WTC11 (cell line): Measurements from ENCODE around the gene TMEM87A. TPM values are rescaled to one million over a fixed set of nuclear protein-coding genes. Genes with fewer than 3 reads are reported as not detected.

Experiments
- ATAC-seq: fragments of 200-7000 bp; cut with Tn5 transposase; 2 replicates; pipeline ENCODE4 v1.10.0; 2021; ENCODE audit warnings: mild to moderate bottlenecking, moderate library complexity
- CTCF ChIA-PET: fragments of 300-600 bp; sonication (Branson Sonifier 250); formaldehyde crosslinking; loops from one replicate; lab custom pipeline; 2021; ENCODE audit warnings: antibody characterized with exemption; lab: Charles Lee
- POLR2A ChIA-PET: fragments of 350-600 bp; sonication (Branson Sonifier 250); formaldehyde crosslinking; loops from one replicate; lab custom pipeline; 2021; ENCODE audit warnings: antibody characterized with exemption; lab: Charles Lee
- DNase-seq: peaks from one replicate; pipeline ENCODE4 v3.0.0; 2021; ENCODE audit warnings: low spot score
- H3K27ac Mint-ChIP-seq: 2 replicates; pipeline ENCODE4 v1.8.0; 2021; ENCODE audit warnings: mixed read lengths
- H3K27me3 Mint-ChIP-seq: 2 replicates; pipeline ENCODE4 v1.8.0; 2021; ENCODE audit warnings: low read depth, mild to moderate bottlenecking, moderate library complexity, mixed read lengths
- H3K36me3 Mint-ChIP-seq: 2 replicates; pipeline ENCODE4 v1.8.0; 2021; ENCODE audit warnings: mixed read lengths
- H3K4me1 Mint-ChIP-seq: 2 replicates; pipeline ENCODE4 v1.8.0; 2022; ENCODE audit warnings: mixed read lengths
- H3K4me3 Mint-ChIP-seq: 2 replicates; pipeline ENCODE4 v1.8.0; 2021; ENCODE audit warnings: mild to moderate bottlenecking, moderate library complexity, mixed read lengths
- H3K9me3 Mint-ChIP-seq: 2 replicates; pipeline ENCODE4 v1.8.0; 2021; ENCODE audit warnings: mixed read lengths
- CREM ChIP-seq: sonication (generic); formaldehyde crosslinking; IDR thresholded peaks from 2 replicates; pipeline ENCODE4 v1.8.1; 2022; ENCODE audit warnings: mild to moderate bottlenecking, missing genetic modification reagents, moderate library complexity
- ESRRA ChIP-seq: sonication (generic); formaldehyde crosslinking; IDR thresholded peaks from 2 replicates; pipeline ENCODE4 v1.8.1; 2022; ENCODE audit warnings: mild to moderate bottlenecking, missing genetic modification reagents, borderline replicate concordance
- FOXK1 ChIP-seq: sonication (generic); formaldehyde crosslinking; IDR thresholded peaks from 2 replicates; pipeline ENCODE4 v1.8.0; 2022; ENCODE audit warnings: mild to moderate bottlenecking, moderate library complexity, missing genetic modification reagents
- GTF2I ChIP-seq: fragments of 250-450 bp; sonication (Bioruptor Pico); conservative IDR thresholded peaks from 2 replicates; pipeline ENCODE4 v1.4.0; 2021; ENCODE audit warnings: mild to moderate bottlenecking
- JAZF1 ChIP-seq: fragments of 250-450 bp; sonication (Bioruptor Pico); IDR thresholded peaks from 2 replicates; pipeline ENCODE4 v1.9.0; 2021; ENCODE audit warnings: moderate library complexity, mild to moderate bottlenecking, inconsistent platforms
- JUN ChIP-seq: sonication (generic); formaldehyde crosslinking; IDR thresholded peaks from 2 replicates; pipeline ENCODE4 v1.8.0; 2023; ENCODE audit warnings: mild to moderate bottlenecking, missing genetic modification reagents
- MXD4 ChIP-seq: fragments of 250-450 bp; sonication (Bioruptor Pico); IDR thresholded peaks from 2 replicates; pipeline ENCODE4 v1.8.0; 2021; ENCODE audit warnings: mild to moderate bottlenecking, moderate library complexity, borderline replicate concordance
- NR1H2 ChIP-seq: sonication (generic); formaldehyde crosslinking; IDR thresholded peaks from 2 replicates; pipeline ENCODE4 v1.9.0; 2021; ENCODE audit warnings: mild to moderate bottlenecking, moderate library complexity, missing genetic modification reagents
- OVOL2 ChIP-seq: fragments of 250-450 bp; sonication (Bioruptor Pico); IDR thresholded peaks from 2 replicates; pipeline ENCODE4 v1.9.0; 2021; ENCODE audit warnings: mild to moderate bottlenecking, borderline replicate concordance
- SMAD4 ChIP-seq: sonication (generic); formaldehyde crosslinking; IDR thresholded peaks from 2 replicates; pipeline ENCODE4 v1.8.0; 2022; ENCODE audit warnings: mild to moderate bottlenecking, missing genetic modification reagents
- TEAD1 ChIP-seq: sonication (generic); formaldehyde crosslinking; IDR thresholded peaks from 2 replicates; pipeline ENCODE4 v1.8.0; 2022; ENCODE audit warnings: mild to moderate bottlenecking, missing genetic modification reagents
- TEAD4 ChIP-seq: sonication (generic); formaldehyde crosslinking; IDR thresholded peaks from 2 replicates; pipeline ENCODE4 v1.8.0; 2022; ENCODE audit warnings: mild to moderate bottlenecking, missing genetic modification reagents
- TP53 ChIP-seq: sonication (generic); formaldehyde crosslinking; IDR thresholded peaks from 2 replicates; pipeline ENCODE4 v1.8.1; 2023; ENCODE audit warnings: mild to moderate bottlenecking, missing genetic modification reagents
- ZNF263 ChIP-seq: sonication (generic); formaldehyde crosslinking; IDR thresholded peaks from 2 replicates; pipeline ENCODE4 v1.8.1; 2022; ENCODE audit warnings: low read depth, mild to moderate bottlenecking, moderate library complexity, missing genetic modification reagents
- ZNF317 ChIP-seq: sonication (generic); formaldehyde crosslinking; IDR thresholded peaks from 2 replicates; pipeline ENCODE4 v1.8.1; 2023; ENCODE audit warnings: low read depth, mild to moderate bottlenecking, moderate library complexity, missing genetic modification reagents, borderline replicate concordance
- ZNF416 ChIP-seq: fragments of 250-450 bp; sonication (Bioruptor Pico); IDR thresholded peaks from 2 replicates; pipeline ENCODE4 v1.9.0; 2021; ENCODE audit warnings: mild to moderate bottlenecking, inconsistent platforms
- ZNF423 ChIP-seq: fragments of 250-450 bp; sonication (Bioruptor Pico); IDR thresholded peaks from 2 replicates; pipeline ENCODE4 v2.1.2; 2022; ENCODE audit warnings: mild to moderate bottlenecking, moderate library complexity
- total RNA-seq: library from RNA; stranded (reverse); gene quantifications from 3 replicates; pipeline ENCODE4 v1.2.3, GENCODE V29; 2021
- TF ChIP-seq, protein P1 (sequence below): sonication (generic); formaldehyde crosslinking; conservative IDR thresholded peaks from 2 replicates; pipeline ENCODE4 v1.8.1; 2022; ENCODE audit warnings: mild to moderate bottlenecking, missing genetic modification reagents
- TF ChIP-seq, protein P2 (sequence below): sonication (generic); formaldehyde crosslinking; IDR thresholded peaks from 2 replicates; pipeline ENCODE4 v1.8.1; 2023; ENCODE audit warnings: mild to moderate bottlenecking, missing genetic modification reagents, borderline replicate concordance
- TF ChIP-seq, protein P3 (sequence below): fragments of 250-450 bp; sonication (Bioruptor Pico); IDR thresholded peaks from 2 replicates; pipeline ENCODE4 v1.9.0; 2021; ENCODE audit warnings: moderate library complexity, mild to moderate bottlenecking, inconsistent platforms, borderline replicate concordance
- TF ChIP-seq, protein P4 (sequence below): sonication (generic); formaldehyde crosslinking; IDR thresholded peaks from 2 replicates; pipeline ENCODE4 v1.8.1; 2022; ENCODE audit warnings: mild to moderate bottlenecking, moderate library complexity, missing genetic modification reagents
- TF ChIP-seq, protein P5 (sequence below): sonication (generic); formaldehyde crosslinking; IDR thresholded peaks from 2 replicates; pipeline ENCODE4 v1.8.1; 2022; ENCODE audit warnings: low read depth, mild to moderate bottlenecking, moderate library complexity, missing genetic modification reagents, borderline replicate concordance
- TF ChIP-seq, protein P6 (sequence below): sonication (generic); formaldehyde crosslinking; IDR thresholded peaks from 2 replicates; pipeline ENCODE4 v1.8.0; 2022; ENCODE audit warnings: mild to moderate bottlenecking, missing genetic modification reagents
- TF ChIP-seq, protein P7 (sequence below): sonication (generic); formaldehyde crosslinking; IDR thresholded peaks from 2 replicates; pipeline ENCODE4 v1.8.1; 2023; ENCODE audit warnings: mild to moderate bottlenecking, missing genetic modification reagents, moderate library complexity
- TF ChIP-seq, protein P8 (sequence below): fragments of 250-450 bp; sonication (Bioruptor Pico); IDR thresholded peaks from 2 replicates; pipeline ENCODE4 v1.9.0; 2021; ENCODE audit warnings: mild to moderate bottlenecking

The TMEM87A gene
- total RNA-seq, 1 experiment from 2014 or later = 32.4 TPM

DNA sequence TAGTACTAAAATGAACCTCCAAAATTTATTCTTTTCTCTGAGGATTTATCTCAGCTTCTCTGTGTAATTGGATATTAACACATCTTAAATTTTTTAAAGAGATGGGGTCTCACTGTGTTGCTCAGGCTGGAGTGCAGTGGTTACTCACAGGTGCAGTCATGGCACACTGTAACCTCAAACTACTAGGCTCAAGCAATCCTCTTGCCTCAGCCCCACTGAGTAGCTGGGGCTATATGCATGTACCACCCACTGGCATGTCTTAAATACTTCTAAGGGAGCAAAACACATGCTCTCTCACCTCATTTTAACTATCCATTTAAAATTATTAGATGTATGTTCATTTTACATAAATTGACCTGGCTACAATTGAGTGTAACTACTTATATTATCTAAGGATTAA is 11.3 kb upstream of the TMEM87A start:
- H3K4me1 Mint-ChIP-seq = no peaks in the 10 kb centered on the region
- H3K9me3 Mint-ChIP-seq = no peaks in the 10 kb centered on the region
- DNase-seq (no peak), ATAC-seq (no peak)
- POLR2A ChIA-PET = no interaction called here
- H3K27me3 Mint-ChIP-seq = no peaks in the 10 kb centered on the region
- no peak overlapping the region for H3K27ac Mint-ChIP-seq
- no peaks in the 10 kb centered on the region for H3K36me3 Mint-ChIP-seq
- H3K4me3 Mint-ChIP-seq = no peak overlapping the region
- CTCF ChIA-PET = no interaction called here
- no peak for TF ChIP-seq GTF2I (CRISPR knock-in tag)
- no peak for TF ChIP-seq ZNF317 (CRISPR knock-in tag)
- no peak for TF ChIP-seq MXD4 (CRISPR knock-in tag)
- TF ChIP-seq, protein P1, sequence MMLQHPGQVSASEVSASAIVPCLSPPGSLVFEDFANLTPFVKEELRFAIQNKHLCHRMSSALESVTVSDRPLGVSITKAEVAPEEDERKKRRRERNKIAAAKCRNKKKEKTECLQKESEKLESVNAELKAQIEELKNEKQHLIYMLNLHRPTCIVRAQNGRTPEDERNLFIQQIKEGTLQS = no peak
- TF ChIP-seq TP53 (CRISPR knock-in tag) = no peak
- no peak for TF ChIP-seq NR1H2 (CRISPR knock-in tag)
- TF ChIP-seq, protein P2, sequence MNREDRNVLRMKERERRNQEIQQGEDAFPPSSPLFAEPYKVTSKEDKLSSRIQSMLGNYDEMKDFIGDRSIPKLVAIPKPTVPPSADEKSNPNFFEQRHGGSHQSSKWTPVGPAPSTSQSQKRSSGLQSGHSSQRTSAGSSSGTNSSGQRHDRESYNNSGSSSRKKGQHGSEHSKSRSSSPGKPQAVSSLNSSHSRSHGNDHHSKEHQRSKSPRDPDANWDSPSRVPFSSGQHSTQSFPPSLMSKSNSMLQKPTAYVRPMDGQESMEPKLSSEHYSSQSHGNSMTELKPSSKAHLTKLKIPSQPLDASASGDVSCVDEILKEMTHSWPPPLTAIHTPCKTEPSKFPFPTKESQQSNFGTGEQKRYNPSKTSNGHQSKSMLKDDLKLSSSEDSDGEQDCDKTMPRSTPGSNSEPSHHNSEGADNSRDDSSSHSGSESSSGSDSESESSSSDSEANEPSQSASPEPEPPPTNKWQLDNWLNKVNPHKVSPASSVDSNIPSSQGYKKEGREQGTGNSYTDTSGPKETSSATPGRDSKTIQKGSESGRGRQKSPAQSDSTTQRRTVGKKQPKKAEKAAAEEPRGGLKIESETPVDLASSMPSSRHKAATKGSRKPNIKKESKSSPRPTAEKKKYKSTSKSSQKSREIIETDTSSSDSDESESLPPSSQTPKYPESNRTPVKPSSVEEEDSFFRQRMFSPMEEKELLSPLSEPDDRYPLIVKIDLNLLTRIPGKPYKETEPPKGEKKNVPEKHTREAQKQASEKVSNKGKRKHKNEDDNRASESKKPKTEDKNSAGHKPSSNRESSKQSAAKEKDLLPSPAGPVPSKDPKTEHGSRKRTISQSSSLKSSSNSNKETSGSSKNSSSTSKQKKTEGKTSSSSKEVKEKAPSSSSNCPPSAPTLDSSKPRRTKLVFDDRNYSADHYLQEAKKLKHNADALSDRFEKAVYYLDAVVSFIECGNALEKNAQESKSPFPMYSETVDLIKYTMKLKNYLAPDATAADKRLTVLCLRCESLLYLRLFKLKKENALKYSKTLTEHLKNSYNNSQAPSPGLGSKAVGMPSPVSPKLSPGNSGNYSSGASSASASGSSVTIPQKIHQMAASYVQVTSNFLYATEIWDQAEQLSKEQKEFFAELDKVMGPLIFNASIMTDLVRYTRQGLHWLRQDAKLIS (CRISPR knock-in tag) = no peak
- TF ChIP-seq TEAD4 = no peak
- TF ChIP-seq, protein P3, sequence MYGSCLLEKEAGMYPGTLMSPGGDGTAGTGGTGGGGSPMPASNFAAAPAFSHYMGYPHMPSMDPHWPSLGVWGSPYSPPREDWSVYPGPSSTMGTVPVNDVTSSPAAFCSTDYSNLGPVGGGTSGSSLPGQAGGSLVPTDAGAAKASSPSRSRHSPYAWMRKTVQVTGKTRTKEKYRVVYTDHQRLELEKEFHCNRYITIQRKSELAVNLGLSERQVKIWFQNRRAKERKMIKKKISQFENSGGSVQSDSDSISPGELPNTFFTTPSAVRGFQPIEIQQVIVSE (CRISPR knock-in tag) = no peak
- TF ChIP-seq JUN (CRISPR knock-in tag) = no peak
- no peak for TF ChIP-seq OVOL2 (CRISPR knock-in tag)
- TF ChIP-seq, protein P4, sequence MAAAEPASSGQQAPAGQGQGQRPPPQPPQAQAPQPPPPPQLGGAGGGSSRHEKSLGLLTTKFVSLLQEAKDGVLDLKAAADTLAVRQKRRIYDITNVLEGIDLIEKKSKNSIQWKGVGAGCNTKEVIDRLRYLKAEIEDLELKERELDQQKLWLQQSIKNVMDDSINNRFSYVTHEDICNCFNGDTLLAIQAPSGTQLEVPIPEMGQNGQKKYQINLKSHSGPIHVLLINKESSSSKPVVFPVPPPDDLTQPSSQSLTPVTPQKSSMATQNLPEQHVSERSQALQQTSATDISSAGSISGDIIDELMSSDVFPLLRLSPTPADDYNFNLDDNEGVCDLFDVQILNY (CRISPR knock-in tag) = no peak
- no peak for TF ChIP-seq ESRRA
- TF ChIP-seq, protein P5, sequence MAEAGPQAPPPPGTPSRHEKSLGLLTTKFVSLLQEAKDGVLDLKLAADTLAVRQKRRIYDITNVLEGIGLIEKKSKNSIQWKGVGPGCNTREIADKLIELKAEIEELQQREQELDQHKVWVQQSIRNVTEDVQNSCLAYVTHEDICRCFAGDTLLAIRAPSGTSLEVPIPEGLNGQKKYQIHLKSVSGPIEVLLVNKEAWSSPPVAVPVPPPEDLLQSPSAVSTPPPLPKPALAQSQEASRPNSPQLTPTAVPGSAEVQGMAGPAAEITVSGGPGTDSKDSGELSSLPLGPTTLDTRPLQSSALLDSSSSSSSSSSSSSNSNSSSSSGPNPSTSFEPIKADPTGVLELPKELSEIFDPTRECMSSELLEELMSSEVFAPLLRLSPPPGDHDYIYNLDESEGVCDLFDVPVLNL (CRISPR knock-in tag) = no peak
- TF ChIP-seq, protein P6, sequence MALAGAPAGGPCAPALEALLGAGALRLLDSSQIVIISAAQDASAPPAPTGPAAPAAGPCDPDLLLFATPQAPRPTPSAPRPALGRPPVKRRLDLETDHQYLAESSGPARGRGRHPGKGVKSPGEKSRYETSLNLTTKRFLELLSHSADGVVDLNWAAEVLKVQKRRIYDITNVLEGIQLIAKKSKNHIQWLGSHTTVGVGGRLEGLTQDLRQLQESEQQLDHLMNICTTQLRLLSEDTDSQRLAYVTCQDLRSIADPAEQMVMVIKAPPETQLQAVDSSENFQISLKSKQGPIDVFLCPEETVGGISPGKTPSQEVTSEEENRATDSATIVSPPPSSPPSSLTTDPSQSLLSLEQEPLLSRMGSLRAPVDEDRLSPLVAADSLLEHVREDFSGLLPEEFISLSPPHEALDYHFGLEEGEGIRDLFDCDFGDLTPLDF = no peak
- no peak for TF ChIP-seq ZNF416 (CRISPR knock-in tag)
- TF ChIP-seq JAZF1 = no peak
- no peak for TF ChIP-seq SMAD4 (CRISPR knock-in tag)

DNA sequence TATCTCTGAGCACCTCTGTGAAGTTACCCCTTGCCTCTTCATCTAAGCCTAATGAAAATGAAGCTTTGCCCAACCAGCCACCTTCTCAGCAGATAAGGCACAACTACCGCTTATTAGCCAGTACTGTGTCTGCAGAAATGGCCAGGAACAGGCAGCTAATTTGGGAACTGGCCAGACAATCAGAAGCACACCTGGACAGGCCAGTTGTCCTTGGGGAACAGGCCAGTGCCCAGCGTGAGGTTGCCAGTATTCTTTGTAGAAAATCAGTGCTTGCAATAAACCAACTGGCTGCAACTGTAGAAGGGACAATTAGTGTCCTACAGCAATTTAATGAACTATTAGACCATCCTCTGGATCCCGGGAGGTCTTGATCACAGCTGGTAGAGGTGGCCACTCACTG is 10.4 kb upstream of the TMEM87A start:
- ATAC-seq (no peak), DNase-seq (no peak)
- no peak overlapping the region for H3K27ac Mint-ChIP-seq
- no peaks in the 10 kb centered on the region for H3K9me3 Mint-ChIP-seq
- H3K4me1 Mint-ChIP-seq = no peaks in the 10 kb centered on the region
- H3K27me3 Mint-ChIP-seq = no peaks in the 10 kb centered on the region
- POLR2A ChIA-PET = no interaction called here
- peaks cover 2% of the 10 kb centered on the region; the same call in 1 of the 2 replicates for H3K36me3 Mint-ChIP-seq
- H3K4me3 Mint-ChIP-seq = no peak overlapping the region
- CTCF ChIA-PET = interaction anchor here (0.9 kb wide), 1 partner anchor 10 kb away, joined by 3 read pairs; the partner anchor contains the start of genes GANC and TMEM87A
- TF ChIP-seq, protein P6 = no peak
- TF ChIP-seq ZNF263 (no peak), TEAD1 (CRISPR knock-in tag) (no peak), MXD4 (CRISPR knock-in tag) (no peak), JAZF1 (no peak), NR1H2 (CRISPR knock-in tag) (no peak), CREM (CRISPR knock-in tag) (no peak), FOXK1 (CRISPR knock-in tag) (no peak), ZNF423 (CRISPR knock-in tag) (no peak)
- TF ChIP-seq, protein P7, sequence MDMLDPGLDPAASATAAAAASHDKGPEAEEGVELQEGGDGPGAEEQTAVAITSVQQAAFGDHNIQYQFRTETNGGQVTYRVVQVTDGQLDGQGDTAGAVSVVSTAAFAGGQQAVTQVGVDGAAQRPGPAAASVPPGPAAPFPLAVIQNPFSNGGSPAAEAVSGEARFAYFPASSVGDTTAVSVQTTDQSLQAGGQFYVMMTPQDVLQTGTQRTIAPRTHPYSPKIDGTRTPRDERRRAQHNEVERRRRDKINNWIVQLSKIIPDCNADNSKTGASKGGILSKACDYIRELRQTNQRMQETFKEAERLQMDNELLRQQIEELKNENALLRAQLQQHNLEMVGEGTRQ (CRISPR knock-in tag) = no peak
- TF ChIP-seq, protein P8, sequence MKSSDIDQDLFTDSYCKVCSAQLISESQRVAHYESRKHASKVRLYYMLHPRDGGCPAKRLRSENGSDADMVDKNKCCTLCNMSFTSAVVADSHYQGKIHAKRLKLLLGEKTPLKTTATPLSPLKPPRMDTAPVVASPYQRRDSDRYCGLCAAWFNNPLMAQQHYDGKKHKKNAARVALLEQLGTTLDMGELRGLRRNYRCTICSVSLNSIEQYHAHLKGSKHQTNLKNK (CRISPR knock-in tag) = no peak
